ENCODE data around the gene CYP8B1.

GRCh38 chr3:42902257-42902656 lies 26.6 kb upstream of the CYP8B1 start:
- TF ChIP-seq CTCF (IDR thresholded peaks at IDR 0.05) (no peak), POLR2A (IDR thresholded peaks at IDR 0.05) (no peak)
